Spleen (tissue), 11 donors: ENCODE data around the gene KANK2. TPM values are rescaled to one million over a fixed set of nuclear protein-coding genes. Genes with fewer than 3 reads are reported as not detected.
"Not testable (repeated sequence)": the region's sequence is repeated elsewhere in the genome, so short reads cannot be mapped to it uniquely, and the experiment has no call there.

Experiments
- DNase-seq: peaks from one replicate; pipeline ENCODE4 v3.0.0-alpha.2; 2020
- H3K27ac ChIP-seq, 8 donors: fragments of 200-600 bp; sonication (generic) in 7 of 8; 1 replicate in 4 of 8; 2 replicates in 4 of 8; pipeline versions ENCODE4 v1.5.0 to v1.8.0; 2016 to 2021; ENCODE audit warnings: inconsistent platforms in 4 of 8, mild to moderate bottlenecking in 4 of 8, moderate library complexity in 1 of 8
- H3K27me3 ChIP-seq, 7 donors: fragments of 200-600 bp; sonication (generic) in 6 of 7; replicated peaks in 1 of 7; 1 replicate in 4 of 7; 2 replicates in 3 of 7; pipeline versions ENCODE4 v1.5.0 to v1.8.0; 2016 to 2021; ENCODE audit warnings: inconsistent platforms in 3 of 7, mild to moderate bottlenecking in 1 of 7
- H3K36me3 ChIP-seq, 6 donors: fragments of 200-600 bp; sonication (generic) in 5 of 6; 1 replicate in 4 of 6; 2 replicates in 2 of 6; pipeline versions ENCODE4 v1.5.0 to v1.8.0; 2016 to 2021; ENCODE audit warnings: inconsistent platforms in 2 of 6
- H3K4me1 ChIP-seq, 6 donors: fragments of 200-600 bp; sonication (generic) in 5 of 6; 1 replicate in 3 of 6; 2 replicates in 3 of 6; pipeline versions ENCODE4 v1.5.0 to v1.8.0; 2016 to 2021; ENCODE audit warnings: inconsistent platforms in 3 of 6
- H3K4me3 ChIP-seq, 8 donors: fragments of 200-600 bp; sonication (generic) in 7 of 8; 1 replicate in 4 of 8; 2 replicates in 4 of 8; pipeline versions ENCODE4 v1.5.0 to v1.8.0; 2016 to 2021; ENCODE audit warnings: inconsistent platforms in 4 of 8, mild to moderate bottlenecking in 4 of 8, moderate library complexity in 2 of 8
- H3K9me3 ChIP-seq, 8 donors: fragments of 200-600 bp; sonication (generic) in 7 of 8; 1 replicate in 4 of 8; 2 replicates in 4 of 8; pipeline versions ENCODE4 v1.5.0 to v1.8.0; 2016 to 2021; ENCODE audit warnings: inconsistent platforms in 4 of 8
- CTCF ChIP-seq, 11 experiments: fragments of 200-600 bp in 7 of 11; fragments of 450-650 bp in 4 of 11; sonication (generic) in 4 of 11; IDR thresholded peaks in 8 of 11; conservative IDR thresholded peaks in 3 of 11; 1 replicate in 7 of 11; 2 replicates in 4 of 11; pipeline versions ENCODE4 v1.4.0 to v1.8.0; 2016 to 2021; ENCODE audit warnings: antibody characterized with exemption in 11 of 11, inconsistent platforms in 4 of 11, mild to moderate bottlenecking in 1 of 11
- POLR2A ChIP-seq, 3 donors: fragments of 450-650 bp; IDR thresholded peaks; one replicate each; pipeline ENCODE4 v1.5.1; 2017; ENCODE audit warnings: antibody characterized with exemption in 3 of 3, mild to moderate bottlenecking in 1 of 3
- POLR2AphosphoS5 ChIP-seq, 3 donors: sonication (generic); formaldehyde crosslinking; IDR thresholded peaks; one replicate each; pipeline ENCODE4 v1.5.1; 2017; ENCODE audit warnings: antibody characterized with exemption in 3 of 3
- WGBS, 5 donors: extraction: QIAGEN DNeasy Blood & Tissue Kit in 3 of 5; methylation state at CpG; one replicate each; pipeline versions ENCODE4 v1.1.5 to v1.1.7; 2013 to 2018; 5-methylcytosine and 5-hydroxymethylcytosine counted together
- intact Hi-C: fragments of 100-400 bp; cut with DNase I; formaldehyde crosslinking; loops from one replicate; pipeline ENCODE4 v1.15.0; 2023; ENCODE audit warnings: low total_unique reads
- polyA plus RNA-seq, 3 donors: library from polyadenylated mRNA; stranded (reverse); fragments of 200-250 nt; gene quantifications; one replicate each; pipeline ENCODE4 v1.2.1, GENCODE V29; 2013
- total RNA-seq, 7 donors: library from RNA; depleted of rRNA in 3 of 7; stranded (reverse); fragments of >200 nt in 3 of 7; fragmentation: NEBNext Ultra II Directional in 4 of 7; extraction: Animal tissue kit (Norgen Biotek cat#: 25700) in 4 of 7; gene quantifications; one replicate each; pipeline versions ENCODE4 v1.1.0 to v1.2.1, GENCODE V29; 2016 to 2021
- donor health status: healthy with polysubstance abuse.
- donor health status: DM: no; HTN: no; CAD: no; lungs with moderate emphysema.
- donor health status: DM: no; HTN: no; CAD: no.
- donor health status: Bipolar disorder and iron deficiency.
- donor health status: healthy.
- donor health status: DM: no; HTN: no; CAD: no.
- donor health status: DM: yes; HTN: yes; CAD: no.

Gene KANK2
- total and polyA plus RNA-seq, 10 donors = 16.3 to 144 (median 84.5) TPM

DNA sequence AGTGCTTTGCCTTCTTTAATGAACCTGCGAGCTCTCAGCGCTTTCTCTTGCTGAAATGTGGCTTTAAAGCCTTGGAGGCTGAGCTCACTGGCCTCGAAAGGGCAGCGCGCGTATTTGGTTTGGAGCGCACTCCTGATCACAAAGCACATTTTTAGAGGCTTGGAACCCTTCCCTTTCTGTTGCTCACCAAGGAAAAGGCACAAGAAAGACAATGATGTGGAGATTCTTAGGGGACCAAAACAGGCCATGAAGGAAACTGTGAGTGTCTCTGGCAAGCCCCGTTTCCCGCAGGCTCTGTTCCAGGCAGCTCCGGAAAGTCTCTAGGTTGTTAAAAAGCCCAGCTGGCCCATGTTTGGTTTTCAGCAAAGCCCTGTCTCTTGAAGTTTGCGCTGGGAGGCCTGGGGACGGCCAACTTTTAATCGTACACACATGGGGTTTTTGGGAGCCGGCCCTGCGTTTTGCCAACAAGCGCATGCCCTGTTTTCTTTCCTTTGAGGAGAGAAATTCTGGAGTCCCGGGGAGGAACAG is 32.4 kb downstream of the KANK2 start:
- no peak for DNase-seq

DNA sequence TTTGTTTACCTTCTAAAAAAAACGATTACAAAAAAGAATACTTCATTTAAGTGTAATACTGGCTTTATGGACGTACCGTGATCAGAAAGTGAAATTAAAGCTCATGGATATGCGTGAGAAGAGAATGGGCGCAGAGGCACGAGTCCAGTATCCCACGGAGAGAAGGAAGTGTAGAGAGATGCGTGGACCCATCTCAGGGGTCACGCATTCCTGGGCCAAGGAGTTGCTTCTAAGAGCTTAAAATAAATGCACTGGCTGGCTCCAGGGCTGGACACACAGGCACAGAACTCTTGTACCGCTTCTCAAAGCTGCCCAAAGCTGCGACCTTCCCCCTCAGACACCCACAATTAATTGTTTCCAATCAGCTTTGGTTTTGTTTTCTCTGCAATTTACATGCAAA is 33.0 kb downstream of the KANK2 start:
- Histone ChIP-seq H3K4me1 (peaks cover 0 to 15% (median 0%) of the 10 kb centered on the region in 6 donors), H3K4me3 (no peak overlapping the region), H3K27ac (peak overlapping the region in 5 of 8 donors; percentile 44 to 77 (median 65)), H3K36me3 (peaks cover 0 to 30% (median 6%) of the 10 kb centered on the region in 6 donors), H3K9me3 (peaks cover 0 to 12% (median 9%) of the 10 kb centered on the region in 8 donors), H3K27me3 (no peaks in the 10 kb centered on the region)
- intact Hi-C loops = no loop called here
- TF ChIP-seq POLR2A (IDR thresholded peaks at IDR 0.05) = no peak
- TF ChIP-seq CTCF (IDR thresholded peaks at IDR 0.05 in 8 of 11, conservative IDR thresholded peaks at IDR 0.05 in 3 of 11) = no peak
- TF ChIP-seq POLR2AphosphoS5 (IDR thresholded peaks at IDR 0.05) = no peak
- WGBS, 5 donors = 77 to 87% (median 83%) methylated on average over 11 of the region's 11 CpGs
- no peak for DNase-seq

More for the DNA sequence above, 32.4 kb downstream of the KANK2 start:
- H3K36me3 ChIP-seq = peaks cover 0 to 37% (median 9%) of the 10 kb centered on the region in 6 donors
- no peak for TF ChIP-seq POLR2A (IDR thresholded peaks at IDR 0.05)
- TF ChIP-seq POLR2AphosphoS5 (IDR thresholded peaks at IDR 0.05) = peak in 2 of 3 donors; percentile 35 to 36
- H3K4me3 ChIP-seq = no peak overlapping the region
- peak overlapping the region in 7 of 8 donors; percentile 31 to 77 (median 65) for H3K27ac ChIP-seq
- H3K4me1 ChIP-seq = peaks cover 0 to 11% (median 0%) of the 10 kb centered on the region in 6 donors
- intact Hi-C loops = no loop called here
- WGBS, 5 donors = 81 to 90% (median 88%) methylated on average over 17 of the region's 17 CpGs
- no peaks in the 10 kb centered on the region for H3K27me3 ChIP-seq
- peaks cover 0 to 12% (median 9%) of the 10 kb centered on the region in 8 donors for H3K9me3 ChIP-seq

DNA sequence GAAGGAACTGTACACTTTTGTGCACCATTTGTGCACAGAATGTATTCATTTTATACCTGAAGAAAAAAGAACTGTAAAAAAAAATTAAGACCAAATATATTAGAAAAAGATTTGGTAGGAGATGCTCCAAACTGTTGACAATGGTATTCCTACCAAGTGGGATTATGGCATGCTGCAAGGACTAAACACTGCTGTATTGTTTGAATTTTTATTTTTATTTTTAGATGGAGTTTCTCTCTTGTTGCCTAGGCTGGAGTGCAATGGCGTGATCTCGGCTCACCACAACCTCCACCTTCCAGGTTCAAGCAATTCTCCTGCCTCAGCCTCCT is 36.9 kb downstream of the KANK2 start:
- Histone ChIP-seq H3K9me3 (peaks cover 0 to 12% (median 9%) of the 10 kb centered on the region in 8 donors), H3K4me1 (peaks cover 5 to 21% (median 9%) of the 10 kb centered on the region in 6 donors), H3K27ac (peak overlapping the region in 7 of 8 donors; percentile 29 to 61 (median 46))
- H3K36me3 ChIP-seq, H3K4me3 ChIP-seq, DNase-seq, H3K27me3 ChIP-seq, intact Hi-C loops: not testable (repeated sequence)
- 92 to 100% (median 95%) methylated on average over 2 of the region's 2 CpGs for WGBS, 5 donors

DNA sequence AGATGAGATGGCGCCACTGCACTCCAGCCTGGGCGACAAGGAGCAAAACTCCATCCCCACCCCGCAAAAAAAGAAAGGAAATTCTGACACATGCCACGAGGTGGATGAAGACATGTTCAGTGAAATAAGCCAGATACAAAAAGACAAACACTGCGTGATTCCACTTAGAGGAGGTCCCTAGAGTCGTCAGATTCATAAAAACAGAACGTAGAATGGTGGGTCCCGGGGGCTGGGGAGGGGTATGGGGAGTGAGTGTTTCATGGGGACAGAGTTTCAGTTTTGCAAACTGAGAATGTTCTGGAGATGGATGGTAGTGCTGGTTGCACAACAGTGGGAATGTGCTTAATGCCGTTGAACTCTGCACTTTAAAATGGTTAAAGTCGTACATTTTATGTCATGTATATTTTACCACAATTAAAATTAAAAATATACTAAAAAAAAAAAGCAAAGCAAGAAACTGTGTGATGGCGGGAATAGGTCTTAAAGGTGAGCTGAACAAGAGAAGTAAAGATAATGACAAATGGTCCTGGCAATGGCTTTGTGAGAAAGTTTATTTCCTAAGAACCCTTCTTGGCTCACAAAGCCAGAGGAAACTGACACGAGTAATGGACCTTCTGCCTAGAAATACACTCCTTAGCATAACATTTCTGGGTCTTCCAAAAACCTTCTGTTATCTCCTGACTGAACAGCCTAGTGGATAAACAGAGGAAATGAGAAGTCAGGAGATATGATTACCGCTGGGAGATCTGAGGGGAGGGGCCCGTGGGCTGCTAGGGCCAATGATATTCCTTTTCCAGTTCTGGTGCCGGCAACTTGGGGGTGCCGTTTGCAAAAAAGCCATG is 37.5 kb downstream of the KANK2 start:
- peaks cover 0 to 12% (median 9%) of the 10 kb centered on the region in 8 donors for H3K9me3 ChIP-seq
- WGBS, 5 donors = 61 to 70% (median 69%) methylated on average over 16 of the region's 16 CpGs
- no peak for TF ChIP-seq CTCF (IDR thresholded peaks at IDR 0.05 in 8 of 11, conservative IDR thresholded peaks at IDR 0.05 in 3 of 11)
- no peak for TF ChIP-seq POLR2AphosphoS5 (IDR thresholded peaks at IDR 0.05)
- no peak for TF ChIP-seq POLR2A (IDR thresholded peaks at IDR 0.05)
- H3K4me3 ChIP-seq = no peak overlapping the region
- no peak for DNase-seq
- no peaks in the 10 kb centered on the region for H3K27me3 ChIP-seq
- intact Hi-C loops = no loop called here
- H3K27ac ChIP-seq = peak overlapping the region in 7 of 8 donors; percentile 29 to 61 (median 46)
- H3K4me1 ChIP-seq = peaks cover 10 to 27% (median 15%) of the 10 kb centered on the region in 6 donors
- H3K36me3 ChIP-seq = no peaks in the 10 kb centered on the region
